ENCODE data around the gene LILRA6. TPM values are rescaled to one million over a fixed set of nuclear protein-coding genes. Genes with fewer than 3 reads are reported as not detected.

LILRA6 gene
- total RNA-seq, 2 donors from 2014 or later, result not detected

DNA sequence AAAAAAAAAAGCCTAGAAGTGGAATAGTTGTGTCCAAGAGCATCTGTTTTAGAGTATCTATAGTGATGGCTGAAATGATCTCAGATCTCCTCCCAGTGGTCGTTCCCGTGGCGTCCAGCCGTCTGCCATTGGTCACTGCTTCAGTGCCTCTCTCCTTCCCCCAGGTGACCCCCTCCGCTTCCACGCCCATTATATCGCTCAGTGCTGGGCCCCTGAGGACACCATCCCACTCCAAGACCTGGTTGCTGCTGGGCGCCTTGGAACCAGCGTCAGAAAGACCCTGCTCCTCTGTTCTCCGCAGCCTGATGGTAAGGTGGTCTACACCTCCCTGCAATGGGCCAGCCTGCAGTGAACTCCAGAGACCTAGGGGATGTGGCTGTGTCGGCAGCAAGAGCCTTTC is 49.6 kb downstream of the LILRA6 start:
- H3K27ac ChIP-seq, result no peak overlapping the region
- 91 to 94% methylated on average over 11 of the region's 11 CpGs for WGBS, 2 donors
- ATAC-seq, result no peak
- H3K4me3 ChIP-seq, result no peak overlapping the region
- peaks cover 0 to 6% of the 10 kb centered on the region in 2 donors for H3K36me3 ChIP-seq (replicated peaks in 1 of 2; ENCODE audit: insufficient read depth in 1 of 2, low read depth in 2 of 2)
- no peaks in the 10 kb centered on the region for H3K9me3 ChIP-seq
- no peaks in the 10 kb centered on the region for H3K27me3 ChIP-seq
- intact Hi-C loops (cut with DNase I), result no loop called here
- H3K4me1 ChIP-seq, result peaks cover 23% of the 10 kb centered on the region
- TF ChIP-seq POLR2A (IDR thresholded peaks at IDR 0.05), result no peak
- DNase-seq, result no peak

DNA sequence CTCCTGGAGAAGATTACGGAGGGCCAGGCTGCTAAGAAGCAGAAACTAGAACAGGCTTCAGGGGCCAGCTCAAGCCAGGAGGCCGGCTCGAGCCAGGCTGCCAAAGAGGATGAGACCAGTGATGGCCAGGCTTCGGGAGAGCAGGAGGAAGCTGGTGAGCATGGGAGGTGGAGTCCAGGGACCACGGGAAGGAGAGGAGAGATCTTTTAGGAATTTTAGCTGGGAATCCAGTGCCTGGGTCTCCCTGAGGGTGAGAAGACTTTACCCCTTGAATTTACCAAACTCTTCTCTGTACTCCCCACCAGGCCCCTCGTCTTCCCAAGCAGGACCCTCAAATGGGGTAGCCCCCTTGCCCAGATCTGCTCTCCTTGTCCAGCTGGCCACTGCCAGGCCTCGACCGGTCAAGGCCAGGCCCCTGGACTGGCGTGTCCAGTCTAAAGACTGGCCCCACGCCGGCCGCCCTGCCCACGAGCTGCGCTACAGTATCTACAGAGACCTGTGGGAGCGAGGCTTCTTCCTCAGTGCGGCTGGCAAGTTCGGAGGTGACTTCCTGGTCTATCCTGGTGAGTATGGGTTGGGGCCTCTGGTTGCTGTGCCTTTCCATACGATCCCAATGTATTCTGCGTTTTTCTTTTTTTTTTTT is 50.7 kb downstream of the LILRA6 start:
- Histone ChIP-seq H3K27me3 (no peaks in the 10 kb centered on the region), H3K27ac (peak overlapping the region; percentile 94 to 100 (median 99)), H3K4me3 (peak overlapping the region; percentile 86 to 93), H3K9me3 (no peaks in the 10 kb centered on the region), H3K36me3 (replicated peaks in 1 of 2; ENCODE audit: insufficient read depth in 1 of 2, low read depth in 2 of 2) (peaks cover 0 to 6% of the 10 kb centered on the region in 2 donors), H3K4me1 (peaks cover 34% of the 10 kb centered on the region)
- no peak for TF ChIP-seq POLR2A (IDR thresholded peaks at IDR 0.05)
- TF ChIP-seq, protein P1, sequence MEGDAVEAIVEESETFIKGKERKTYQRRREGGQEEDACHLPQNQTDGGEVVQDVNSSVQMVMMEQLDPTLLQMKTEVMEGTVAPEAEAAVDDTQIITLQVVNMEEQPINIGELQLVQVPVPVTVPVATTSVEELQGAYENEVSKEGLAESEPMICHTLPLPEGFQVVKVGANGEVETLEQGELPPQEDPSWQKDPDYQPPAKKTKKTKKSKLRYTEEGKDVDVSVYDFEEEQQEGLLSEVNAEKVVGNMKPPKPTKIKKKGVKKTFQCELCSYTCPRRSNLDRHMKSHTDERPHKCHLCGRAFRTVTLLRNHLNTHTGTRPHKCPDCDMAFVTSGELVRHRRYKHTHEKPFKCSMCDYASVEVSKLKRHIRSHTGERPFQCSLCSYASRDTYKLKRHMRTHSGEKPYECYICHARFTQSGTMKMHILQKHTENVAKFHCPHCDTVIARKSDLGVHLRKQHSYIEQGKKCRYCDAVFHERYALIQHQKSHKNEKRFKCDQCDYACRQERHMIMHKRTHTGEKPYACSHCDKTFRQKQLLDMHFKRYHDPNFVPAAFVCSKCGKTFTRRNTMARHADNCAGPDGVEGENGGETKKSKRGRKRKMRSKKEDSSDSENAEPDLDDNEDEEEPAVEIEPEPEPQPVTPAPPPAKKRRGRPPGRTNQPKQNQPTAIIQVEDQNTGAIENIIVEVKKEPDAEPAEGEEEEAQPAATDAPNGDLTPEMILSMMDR (IDR thresholded peaks at IDR 0.05), result no peak
- ATAC-seq, result no peak
- DNase-seq, result no peak
- 58% methylated on average over 19 of the region's 19 CpGs for WGBS, 2 donors
- intact Hi-C loops (cut with DNase I), result no loop called here

DNA sequence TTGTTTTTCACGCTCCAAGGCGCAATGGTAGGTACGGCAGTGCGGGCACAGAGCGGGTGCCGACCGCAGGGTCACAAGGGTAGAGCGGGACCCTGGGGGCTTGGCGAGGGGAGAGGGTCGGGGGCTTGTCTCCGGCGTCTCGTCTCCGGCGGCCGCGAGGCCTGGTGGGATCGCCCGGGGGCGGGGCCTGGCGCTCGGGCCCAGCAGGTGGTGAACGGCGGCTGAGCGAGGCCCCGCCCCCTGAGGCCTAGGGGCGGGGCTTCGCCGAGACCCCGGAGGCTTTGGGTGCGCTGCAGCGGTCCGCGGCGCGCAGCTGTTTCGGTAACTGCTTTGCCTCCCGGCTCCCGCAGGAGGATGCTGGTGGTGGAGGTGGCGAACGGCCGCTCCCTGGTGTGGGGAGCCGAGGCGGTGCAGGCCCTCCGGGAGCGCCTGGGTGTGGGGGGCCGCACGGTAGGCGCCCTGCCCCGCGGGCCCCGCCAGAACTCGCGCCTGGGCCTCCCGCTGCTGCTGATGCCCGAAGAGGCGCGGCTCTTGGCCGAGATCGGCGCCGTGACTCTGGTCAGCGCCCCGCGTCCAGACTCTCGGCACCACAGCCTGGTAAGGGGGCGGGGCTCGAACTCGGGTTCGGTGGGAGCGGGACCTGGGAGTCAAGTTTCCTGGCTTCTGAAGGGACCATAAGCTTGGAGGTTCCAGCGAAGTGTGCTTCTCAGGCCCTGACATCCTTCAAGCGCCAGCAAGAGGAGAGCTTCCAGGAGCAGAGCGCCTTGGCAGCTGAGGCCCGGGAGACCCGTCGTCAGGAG is 51.4 kb downstream of the LILRA6 start, which contains the start of gene TSEN34:
Gene TSEN34 (plus strand): TSS at position 298 of the 800 bp plus-strand sequence. CDS start 57 bp downstream, at position 355.
- H3K36me3 ChIP-seq (replicated peaks in 1 of 2; ENCODE audit: insufficient read depth in 1 of 2, low read depth in 2 of 2), result peaks cover 0 to 6% of the 10 kb centered on the region in 2 donors
- H3K27me3 ChIP-seq, result no peaks in the 10 kb centered on the region
- H3K27ac ChIP-seq, result peak within 1 kb of the TSS; percentile 94 to 100 (median 99)
- intact Hi-C loops (cut with DNase I), result no loop called here
- TF ChIP-seq, protein P1 (IDR thresholded peaks at IDR 0.05), result no peak
- TF ChIP-seq POLR2A (IDR thresholded peaks at IDR 0.05), result peak; percentile 53 to 78 (median 63)
- H3K4me3 ChIP-seq, result peak within 1 kb of the TSS; percentile 86 to 93
- WGBS, 2 donors, result 0 to 1% methylated on average over 3 to 49 of the region's 77 CpGs
- peak; percentile 86 to 95 (median 90) for DNase-seq
- no peaks in the 10 kb centered on the region for H3K9me3 ChIP-seq
- ATAC-seq, result peak; percentile 25
- peaks cover 41% of the 10 kb centered on the region for H3K4me1 ChIP-seq

DNA sequence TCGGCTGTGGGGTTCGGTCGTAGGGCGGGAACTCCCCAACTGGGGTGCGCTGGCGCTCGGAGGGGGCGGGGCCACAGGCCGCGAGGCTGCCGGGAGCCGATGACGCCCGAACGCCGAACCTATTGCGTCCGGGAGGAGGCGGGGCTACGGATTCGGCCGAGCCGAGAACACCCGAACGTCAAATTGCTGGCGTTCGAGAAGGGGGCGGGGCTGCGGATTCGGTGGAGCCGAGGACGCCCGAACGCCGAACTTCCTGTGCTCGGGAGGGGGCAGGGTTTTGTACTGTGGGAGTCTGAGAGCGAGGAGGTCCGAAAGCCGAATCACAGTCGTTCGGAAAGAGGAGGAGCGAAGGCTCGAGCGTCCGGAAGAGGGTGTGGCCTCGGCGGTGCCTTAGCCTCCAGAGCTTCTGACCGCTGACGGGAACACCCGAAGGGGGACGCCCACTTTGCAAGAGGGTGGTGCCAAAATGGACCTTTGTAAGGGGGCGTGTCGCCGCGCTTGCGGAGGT is 52.0 kb downstream of the LILRA6 start:
- Histone ChIP-seq H3K4me3 (peak overlapping the region; percentile 86 to 93), H3K9me3 (no peaks in the 10 kb centered on the region), H3K36me3 (replicated peaks in 1 of 2; ENCODE audit: insufficient read depth in 1 of 2, low read depth in 2 of 2) (peaks cover 0 to 6% of the 10 kb centered on the region in 2 donors), H3K27me3 (no peaks in the 10 kb centered on the region), H3K4me1 (peaks cover 48% of the 10 kb centered on the region), H3K27ac (peak overlapping the region; percentile 94 to 100 (median 99))
- ATAC-seq (peak; percentile 65), DNase-seq (peak; percentile 100)
- TF ChIP-seq, protein P1 (IDR thresholded peaks at IDR 0.05), result no peak
- intact Hi-C loops (cut with DNase I), result no loop called here
- 0 to 1% methylated on average over 17 to 56 of the region's 56 CpGs for WGBS, 2 donors

Data from body of pancreas (tissue), 4 donors.